SK-N-MC (cell line): ENCODE measurements around the gene PCCA.

Source experiments
- EZH2 ChIP-seq: fragments of 200-600 bp; sonication (generic); IDR thresholded peaks from one replicate; pipeline ENCODE4 v1.6.1; 2017; ENCODE audit warnings: antibody characterized with exemption
- FOXP2 ChIP-seq: optimal IDR thresholded peaks from 2 replicates; pipeline ENCODE3; 2011; ENCODE audit warnings: mild to moderate bottlenecking, moderate library complexity; ENCODE audit not compliant: insufficient read depth; ENCODE audit errors: extremely low read length, control extremely low read depth
- POLR2AphosphoS5 ChIP-seq: IDR thresholded peaks from 2 replicates; pipeline ENCODE4 v1.6.1; 2012; ENCODE audit warnings: mild to moderate bottlenecking, low read depth, low read length, borderline replicate concordance

GRCh38 chr13:100148422-100148821 lies 59.5 kb downstream of the PCCA start:
- no peak for TF ChIP-seq EZH2
- no peak for TF ChIP-seq POLR2AphosphoS5
- no peak for TF ChIP-seq FOXP2
